ENCODE results near the gene KRT83. TPM values are rescaled to one million over a fixed set of nuclear protein-coding genes. Genes with fewer than 3 reads are reported as not detected.

KRT83 gene
- polyA plus RNA-seq, 1 of the 3 experiments (the other 2 are of a cell fraction) = 0.03 TPM

GRCh38 chr12:52360106-52360662 is 39.0 kb upstream of the KRT83 start:
- no peak for TF ChIP-seq NFIC (IDR thresholded peaks at IDR 0.05; ENCODE audit: borderline replicate concordance)
- TF ChIP-seq GABPA (IDR thresholded peaks at IDR 0.05; ENCODE audit: low read depth) = no peak
- no peak for TF ChIP-seq POLR2AphosphoS5 (IDR thresholded peaks at IDR 0.05; ENCODE audit: low read depth, low read length)
- no peak for TF ChIP-seq REST (IDR thresholded peaks at IDR 0.05; ENCODE audit: low read depth, low read length)
- no peak for TF ChIP-seq RCOR1 (IDR thresholded peaks at IDR 0.05; ENCODE audit: low read length)
- no peak for TF ChIP-seq RFX5 (IDR thresholded peaks at IDR 0.05; ENCODE audit: low read length)
- TF ChIP-seq, protein P1, sequence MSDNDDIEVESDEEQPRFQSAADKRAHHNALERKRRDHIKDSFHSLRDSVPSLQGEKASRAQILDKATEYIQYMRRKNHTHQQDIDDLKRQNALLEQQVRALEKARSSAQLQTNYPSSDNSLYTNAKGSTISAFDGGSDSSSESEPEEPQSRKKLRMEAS (IDR thresholded peaks at IDR 0.05; ENCODE audit: low read depth) = no peak
- TF ChIP-seq CHD2 (IDR thresholded peaks at IDR 0.05; ENCODE audit: low read length, partially characterized antibody) = no peak
- ChIA-PET POLR2A (no interaction called here), CTCF (interaction anchor here (1.0 to 3.7 kb wide), 7 partner anchors 12 to 519 kb away, joined by 3 to 35 read pairs (median 3); no protein-coding TSS in a partner anchor)
- H3K79me2 ChIP-seq (ENCODE audit: insufficient read depth) = no peaks in the 10 kb centered on the region
- H3F3A ChIP-seq (replicated peaks; ENCODE audit: insufficient read depth) = no peaks in the 10 kb centered on the region
- H3K36me3 ChIP-seq (replicated peaks in 1 of 2; ENCODE audit: control insufficient read depth in 1 of 2, insufficient read depth in 2 of 2, low read length in 1 of 2) = no peaks in the 10 kb centered on the region
- H3K27me3 ChIP-seq (ENCODE audit: insufficient read depth) = peaks cover 24% of the 10 kb centered on the region
- no peaks in the 10 kb centered on the region for H3K4me1 ChIP-seq (ENCODE audit: control insufficient read depth in 1 of 2, insufficient read depth in 2 of 2, low read depth in 1 of 2, low read length in 1 of 2)
- H3K4me3 ChIP-seq (ENCODE audit: low read depth in 2 of 2, low read length in 1 of 2) = no peak overlapping the region
- H3K4me2 ChIP-seq = no peak overlapping the region
- no peaks in the 10 kb centered on the region for H3K9me3 ChIP-seq
- DNase-seq = no peak
- no peaks in the 10 kb centered on the region for H3K9me2 ChIP-seq
- no peak overlapping the region for H3K9ac ChIP-seq
- H2AFZ ChIP-seq (ENCODE audit: low read depth) = no peak overlapping the region
- H4K20me1 ChIP-seq (ENCODE audit: insufficient read depth) = no peaks in the 10 kb centered on the region
- H3K27ac ChIP-seq (ENCODE audit: low read depth in 2 of 2, low read length in 1 of 2) = no peak overlapping the region
- WGBS (ENCODE audit: low lambda C conversion rate) = 35% methylated on average over 6 of the region's 7 CpGs

DNA sequence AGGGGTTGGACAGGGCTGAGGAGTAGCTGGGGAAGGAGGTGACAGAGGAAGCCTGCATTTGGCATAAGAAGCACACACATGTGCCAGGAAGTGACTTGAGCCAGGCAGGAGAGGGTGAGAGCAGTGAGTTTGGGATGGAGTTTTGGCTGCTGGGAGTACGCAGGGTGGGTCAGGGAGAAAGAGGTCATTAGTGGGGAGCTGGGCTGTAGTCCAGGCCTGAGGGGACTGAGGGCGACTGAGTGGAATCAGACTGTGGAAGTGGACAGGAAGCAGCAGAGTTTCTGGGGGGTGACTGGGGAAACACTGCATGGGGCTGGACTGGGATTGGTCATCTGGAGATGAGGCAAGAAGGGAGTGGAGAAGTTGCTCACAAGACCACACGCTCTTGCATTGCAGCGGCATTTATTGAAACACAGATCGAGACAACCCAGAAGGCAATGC is 38.4 kb upstream of the KRT83 start:
- no peak for DNase-seq
- ChIA-PET POLR2A (no interaction called here), CTCF (interaction anchor here (1.0 to 3.7 kb wide), 4 partner anchors 12 to 520 kb away, joined by 3 to 35 read pairs (median 4); no protein-coding TSS in a partner anchor)
- H3F3A ChIP-seq (replicated peaks; ENCODE audit: insufficient read depth) = no peaks in the 10 kb centered on the region
- H3K4me2 ChIP-seq = no peak overlapping the region
- no peak for TF ChIP-seq EZH2phosphoT487 (IDR thresholded peaks at IDR 0.05; ENCODE audit: borderline replicate concordance, low read depth)
- no peak for TF ChIP-seq TCF12 (IDR thresholded peaks at IDR 0.05)
- TF ChIP-seq MEF2A (IDR thresholded peaks at IDR 0.05; ENCODE audit: borderline replicate concordance, low read depth) = no peak
- no peak for TF ChIP-seq FOXJ3 (CRISPR knock-in tag; IDR thresholded peaks at IDR 0.05)
- H3K79me2 ChIP-seq (ENCODE audit: insufficient read depth) = no peaks in the 10 kb centered on the region
- no peak overlapping the region for H3K27ac ChIP-seq (ENCODE audit: low read depth in 2 of 2, low read length in 1 of 2)
- 37% methylated on average over 5 of the region's 5 CpGs for WGBS (ENCODE audit: low lambda C conversion rate)
- H3K27me3 ChIP-seq (ENCODE audit: insufficient read depth) = peaks cover 24% of the 10 kb centered on the region
- H3K9me2 ChIP-seq = no peaks in the 10 kb centered on the region
- no peaks in the 10 kb centered on the region for H3K9me3 ChIP-seq
- no peaks in the 10 kb centered on the region for H4K20me1 ChIP-seq (ENCODE audit: insufficient read depth)
- H2AFZ ChIP-seq (ENCODE audit: low read depth) = no peak overlapping the region
- no peak overlapping the region for H3K9ac ChIP-seq
- no peaks in the 10 kb centered on the region for H3K4me1 ChIP-seq (ENCODE audit: control insufficient read depth in 1 of 2, insufficient read depth in 2 of 2, low read depth in 1 of 2, low read length in 1 of 2)
- H3K4me3 ChIP-seq (ENCODE audit: low read depth in 2 of 2, low read length in 1 of 2) = no peak overlapping the region
- H3K36me3 ChIP-seq (replicated peaks in 1 of 2; ENCODE audit: control insufficient read depth in 1 of 2, insufficient read depth in 2 of 2, low read length in 1 of 2) = no peaks in the 10 kb centered on the region

Data from SK-N-SH (cell line).